Medulla oblongata (tissue), 1 donor: Measurements from ENCODE around the gene COMMD1.
"Not testable (repeated sequence)": the region's sequence is repeated elsewhere in the genome, so short reads cannot be mapped to it uniquely, and the experiment has no call there.

Experiments
- DNase-seq: peaks from one replicate; pipeline ENCODE4 v3.0.0-alpha.2; 2015; ENCODE audit errors: extremely low spot score

Gene COMMD1

GRCh38 chr2:61924895-61925663 lies 19.6 kb downstream of the COMMD1 start:
- DNase-seq = no peak

GRCh38 chr2:61926531-61927477 lies 21.3 kb downstream of the COMMD1 start:
- no peak for DNase-seq

DNA sequence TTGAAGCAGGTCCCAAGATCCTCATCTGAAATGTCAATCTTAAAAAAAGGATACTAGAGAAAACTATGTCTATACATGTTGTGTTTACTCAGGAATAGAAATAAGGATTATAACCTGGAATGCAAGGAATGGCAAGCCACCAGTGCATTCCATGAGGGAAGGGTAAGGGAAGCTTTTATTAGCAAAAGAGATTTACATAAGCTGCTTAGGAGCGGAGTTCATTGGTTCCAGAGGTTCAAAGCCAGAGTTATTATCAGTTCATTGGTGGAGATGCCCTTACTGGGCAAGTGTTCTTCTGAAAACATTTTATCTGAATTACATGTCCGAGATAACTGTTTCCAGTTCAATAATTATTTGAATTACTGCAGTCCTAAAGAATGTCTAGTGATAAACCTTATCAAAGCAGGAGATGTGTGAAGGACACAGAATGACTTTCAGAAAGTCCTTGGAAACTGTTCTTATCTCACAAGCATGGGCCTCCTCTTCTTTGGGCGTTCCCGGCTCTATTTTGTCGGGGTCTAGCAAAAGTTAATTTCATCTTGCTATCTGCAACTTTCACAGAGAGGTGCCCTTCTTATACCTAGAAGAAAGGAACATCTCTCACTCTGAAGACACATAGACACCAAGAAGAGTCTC lies 23.5 kb downstream of the COMMD1 start:
- no peak for DNase-seq

GRCh38 chr2:61937098-61937497 lies 31.6 kb downstream of the COMMD1 start:
- no peak for DNase-seq

DNA sequence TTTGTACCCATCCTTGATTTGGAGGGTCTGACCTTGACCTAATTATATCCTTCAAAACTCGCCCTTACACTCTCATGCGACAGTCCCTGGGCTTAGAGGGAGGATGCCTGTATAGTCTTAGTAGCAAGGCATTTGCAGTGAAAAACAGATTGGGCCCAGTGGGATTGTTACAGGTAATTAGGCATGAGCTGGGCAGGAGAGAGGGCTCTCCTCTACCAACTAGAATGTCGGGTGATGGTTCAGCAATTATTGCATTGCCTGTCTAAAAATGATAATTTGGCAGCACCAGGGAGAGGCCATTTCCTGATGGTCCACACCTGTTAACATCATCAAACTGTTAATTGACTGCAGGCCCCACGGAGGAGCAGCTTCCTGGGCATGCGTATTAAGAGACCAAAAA lies 32.4 kb downstream of the COMMD1 start:
- DNase-seq = no peak

- DNase-seq = peak; percentile 46
Measured at GRCh38 chr2:61938511-61938910, 33.0 kb downstream of the COMMD1 start.

DNA sequence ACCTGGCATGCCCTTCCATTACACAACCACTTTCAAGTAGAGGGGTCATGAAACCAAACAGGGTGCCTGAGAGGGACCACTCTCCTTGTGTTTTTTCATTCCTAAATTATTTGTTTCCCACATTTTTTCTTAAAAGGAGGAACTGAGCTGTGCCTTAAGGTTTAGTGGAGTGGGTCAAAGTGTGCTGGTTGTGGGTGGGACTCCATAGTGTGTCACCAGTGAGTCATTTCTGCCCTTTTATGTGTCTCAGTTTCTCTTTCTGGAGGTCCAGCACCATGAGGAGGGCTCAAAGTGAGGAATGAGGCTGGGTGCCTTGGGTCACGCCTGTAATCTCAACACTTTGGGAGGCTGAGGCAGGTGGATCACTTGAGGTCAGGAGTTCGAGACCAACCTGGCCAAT lies 37.8 kb downstream of the COMMD1 start:
- no peak for DNase-seq

DNA sequence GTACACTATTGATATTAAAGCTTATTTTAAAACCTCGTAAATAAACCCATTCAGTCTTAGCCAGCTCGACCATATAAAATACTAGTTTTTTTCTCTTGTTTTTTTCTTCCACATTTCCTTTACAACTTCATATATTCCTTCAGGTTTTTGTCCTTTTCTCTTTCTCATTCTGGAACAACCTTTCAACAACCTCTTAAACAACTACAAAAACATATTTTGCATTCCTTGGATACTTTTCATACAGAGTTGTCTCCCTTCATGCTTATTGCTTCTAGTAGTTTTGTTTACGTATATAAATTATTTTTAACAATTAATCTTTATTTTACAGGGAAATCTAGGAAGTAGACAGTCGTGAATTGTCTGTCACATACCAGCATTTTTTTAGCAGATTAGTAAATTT lies 41.2 kb downstream of the COMMD1 start:
- no peak for DNase-seq

DNA sequence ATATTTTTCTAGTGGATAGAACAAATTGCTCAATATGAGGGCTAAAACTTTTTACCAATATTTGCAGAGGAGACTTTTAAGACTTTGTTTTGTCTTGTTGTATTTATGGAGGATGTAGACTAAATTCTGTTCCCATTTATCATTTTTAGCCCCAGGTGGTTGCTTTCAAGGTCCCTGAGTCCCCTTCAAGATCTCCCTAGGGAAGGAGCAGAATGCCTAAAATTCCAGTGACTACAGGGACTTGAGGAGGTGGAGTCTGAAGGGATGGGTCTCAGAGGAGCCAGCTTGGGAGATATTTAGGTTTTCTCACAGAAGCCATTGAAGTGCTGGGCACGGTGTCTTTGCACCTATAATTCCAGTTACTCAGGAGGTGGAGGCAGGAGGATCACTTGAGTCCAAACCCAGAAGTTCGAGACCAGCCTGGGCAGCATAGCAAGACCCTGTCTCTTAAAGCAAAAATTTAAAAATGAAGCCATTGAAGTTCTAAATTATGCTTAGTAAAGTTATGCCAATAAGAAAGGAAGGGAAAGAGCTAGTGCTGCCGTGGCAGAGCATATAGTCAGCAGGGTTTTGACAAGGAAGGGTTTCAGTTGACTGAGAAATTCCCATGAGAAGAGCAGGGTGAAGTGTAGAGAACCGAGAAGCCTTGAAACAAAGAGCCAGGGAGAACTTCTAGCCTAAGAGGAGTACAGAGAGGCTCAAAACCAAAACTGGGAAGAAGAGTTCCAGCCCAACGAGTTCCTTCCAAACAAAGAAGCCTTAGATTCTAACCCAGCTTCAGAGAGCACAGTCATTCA lies 43.4 kb downstream of the COMMD1 start:
- peak; percentile 14 for DNase-seq

DNA sequence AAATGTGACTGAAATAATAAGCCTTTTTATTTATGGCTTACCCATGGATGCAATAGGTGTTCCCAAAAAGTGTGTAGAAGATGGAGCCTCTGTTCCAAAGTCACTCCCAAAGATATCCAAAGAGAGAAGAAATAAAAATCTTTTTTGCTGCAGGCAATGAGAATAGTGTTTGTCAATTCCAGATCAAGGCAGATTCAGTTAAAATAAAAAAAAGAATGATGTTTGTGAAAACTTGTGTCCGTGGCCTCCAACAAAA lies 43.9 kb downstream of the COMMD1 start:
- DNase-seq = no peak

DNA sequence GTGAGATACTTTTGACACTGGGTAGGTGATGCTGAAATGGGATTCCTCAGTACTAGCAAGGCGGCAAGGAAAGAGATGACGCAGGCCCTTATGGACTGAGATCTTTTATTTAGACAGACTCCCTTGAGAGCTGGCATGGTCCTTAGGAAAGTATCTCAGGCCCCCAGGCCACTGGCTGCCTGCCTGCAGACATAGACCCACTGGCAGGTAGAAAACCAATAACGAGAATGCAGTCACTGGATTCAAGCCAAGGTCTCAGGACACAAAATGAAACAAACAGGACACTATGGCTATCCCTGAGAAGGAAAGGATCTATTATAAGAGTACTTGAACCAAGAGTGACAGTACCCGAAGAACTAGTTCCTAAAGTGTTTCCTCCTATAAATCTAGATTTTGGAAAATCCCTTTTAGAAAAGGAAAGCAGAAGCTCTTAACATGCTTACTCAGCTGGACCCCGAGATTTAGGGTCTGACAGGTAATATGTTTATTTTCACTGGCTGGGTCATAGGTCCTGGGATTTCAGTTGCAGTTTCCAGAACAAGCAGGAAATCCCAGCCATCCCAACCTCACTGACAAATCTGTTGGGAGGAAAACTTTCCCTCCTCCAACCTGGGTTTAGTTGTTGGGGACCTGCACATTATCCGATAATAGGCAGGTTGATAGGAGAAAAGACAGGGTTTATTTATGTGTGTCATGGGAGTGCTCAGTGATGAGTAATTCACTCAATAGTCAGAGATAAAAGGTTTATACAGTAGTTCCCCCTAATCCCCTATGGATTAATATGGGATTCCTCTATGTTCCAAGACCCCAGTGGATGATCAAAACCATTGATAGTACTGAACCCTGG lies 44.5 kb downstream of the COMMD1 start:
- peak; percentile 9 for DNase-seq

- no peak for DNase-seq
Measured at GRCh38 chr2:61950571-61951315, 45.3 kb downstream of the COMMD1 start.

- DNase-seq = no peak
Measured at GRCh38 chr2:61951881-61952280, 46.4 kb downstream of the COMMD1 start.

DNA sequence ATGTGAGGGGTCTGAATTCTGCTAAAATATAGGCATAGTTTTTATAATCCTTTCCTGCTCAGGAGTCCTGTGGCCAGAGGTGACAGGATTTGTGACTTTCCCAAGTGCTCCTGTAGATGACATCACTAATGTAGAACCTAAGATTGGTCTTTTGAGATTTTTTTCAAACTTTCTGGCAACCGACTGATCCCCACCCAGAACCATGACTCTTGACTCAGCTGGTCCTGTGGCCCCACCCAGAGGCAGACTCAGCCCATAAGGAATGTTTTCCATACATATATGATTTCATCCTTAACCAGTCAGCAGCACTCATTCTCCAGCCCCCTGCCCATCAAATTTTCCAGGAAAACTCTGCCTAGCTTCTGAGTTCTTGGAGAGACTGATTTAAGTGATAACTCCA lies 46.8 kb downstream of the COMMD1 start:
- no peak for DNase-seq

DNA sequence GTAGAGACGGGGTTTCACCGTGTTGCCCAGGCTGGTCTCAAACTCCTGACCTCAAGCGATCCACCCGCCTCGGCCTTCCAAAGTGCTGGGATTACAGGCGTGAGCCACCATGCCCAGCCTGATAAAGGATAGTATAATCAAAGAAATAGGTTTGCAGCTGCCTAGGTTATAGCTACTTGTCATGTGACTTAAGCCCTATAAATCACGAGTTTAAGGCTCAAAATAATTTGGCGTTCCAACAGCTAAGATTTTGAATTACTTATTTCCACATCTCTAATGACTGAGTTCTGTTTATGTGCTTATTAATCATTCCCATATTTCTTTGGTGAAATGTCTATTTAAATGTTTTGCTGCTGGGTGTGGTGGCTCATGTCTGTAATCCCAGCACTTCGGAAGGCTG lies 49.4 kb downstream of the COMMD1 start:
- DNase-seq = not testable (repeated sequence)

DNA sequence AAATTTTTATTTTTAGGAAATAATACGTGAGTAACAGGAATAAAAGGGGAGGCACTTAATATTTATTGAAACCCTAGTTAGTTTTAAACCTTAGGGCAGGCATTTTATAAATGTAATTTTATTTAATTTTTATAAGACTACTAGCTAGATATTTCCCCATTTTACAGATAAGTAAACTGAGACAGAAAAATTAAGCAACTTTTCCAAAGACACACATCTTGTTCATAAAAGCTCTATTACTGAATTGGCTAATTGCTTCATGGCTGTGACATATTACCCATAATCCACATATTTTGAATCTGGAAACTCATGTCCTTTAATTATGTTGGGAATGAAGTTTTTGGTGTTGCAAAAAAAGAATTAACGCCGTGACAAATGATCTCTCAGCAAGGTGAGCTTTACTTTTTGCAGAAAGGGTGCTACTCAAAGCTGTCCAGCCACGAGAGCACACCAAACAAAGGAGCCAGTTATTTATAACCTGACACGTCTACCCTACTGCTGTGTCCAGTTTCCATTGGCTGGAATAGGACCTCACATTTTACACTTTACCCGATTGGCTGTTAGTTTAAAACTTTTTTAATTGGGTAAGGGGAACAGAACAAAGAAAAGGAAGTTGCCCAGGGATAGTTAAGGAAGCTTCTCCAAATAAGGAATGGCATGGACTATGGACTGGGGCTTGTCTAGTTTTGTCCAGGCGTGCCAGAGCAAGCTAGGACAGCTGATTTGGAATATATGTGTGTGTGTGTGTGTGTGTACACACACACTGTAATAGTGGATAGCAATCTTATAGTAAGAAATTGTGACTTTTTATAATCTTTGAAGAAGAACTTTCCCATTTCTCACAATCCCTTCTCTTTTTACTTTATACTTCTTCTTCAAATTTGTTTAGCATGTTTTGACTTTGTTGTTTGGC lies 54.2 kb downstream of the COMMD1 start:
- no peak for DNase-seq

DNA sequence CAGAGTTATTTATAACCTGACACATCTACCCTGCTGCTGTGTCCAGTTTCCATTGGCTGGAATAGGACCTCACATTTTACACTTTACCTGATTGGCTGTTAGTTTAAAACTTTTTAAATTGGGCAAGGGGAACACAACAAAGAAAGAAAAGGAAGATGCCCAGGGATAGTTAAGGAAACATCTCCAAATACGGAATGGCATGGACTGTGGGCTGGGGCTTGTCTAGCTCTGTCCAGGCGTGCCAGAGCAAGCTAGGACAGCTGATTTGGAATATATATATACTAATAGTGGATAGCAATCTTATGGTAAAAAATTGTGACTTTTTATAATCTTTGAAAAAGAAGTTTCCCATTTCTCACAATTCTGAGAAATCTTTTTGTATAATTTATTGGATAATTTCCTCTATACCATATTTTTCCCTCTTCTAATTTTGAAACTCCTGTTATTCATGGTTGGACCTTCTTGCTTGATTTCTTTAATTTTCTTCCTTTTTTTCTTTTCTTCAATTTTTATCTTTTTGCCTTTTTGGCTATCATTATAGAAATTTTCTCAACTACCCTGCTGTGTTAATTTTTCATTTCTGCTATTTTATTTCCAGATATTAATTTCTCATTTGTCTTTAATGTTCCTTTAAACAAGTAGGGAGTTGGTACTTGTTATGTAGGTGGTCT lies 55.9 kb downstream of the COMMD1 start:
- no peak for DNase-seq
